Amniotic stem cell (primary cell): ENCODE data around the gene LMO4.

ENCODE experiments used
- DNase-seq: peaks from one replicate; lab custom pipeline; 2025; lab: John Stamatoyannopoulos, UW

The LMO4 gene

GRCh38 chr1:87328272-87329050 lies at the start of gene LMO4:
Gene LMO4 (plus strand): TSS chr1:87328880. CDS start chr1:87332016, 3,136 bp downstream.
- DNase-seq, result peak; percentile 94

- no peak for DNase-seq
Measured at GRCh38 chr1:87279536-87279875, 49.2 kb upstream of the LMO4 start.

GRCh38 chr1:87279966-87280535 lies 48.6 kb upstream of the LMO4 start:
- DNase-seq, result no peak

GRCh38 chr1:87284456-87285240 lies 44.0 kb upstream of the LMO4 start:
- DNase-seq, result no peak

- DNase-seq, result no peak
Measured at GRCh38 chr1:87291107-87291506, 37.6 kb upstream of the LMO4 start.

GRCh38 chr1:87292684-87293493 lies 35.8 kb upstream of the LMO4 start:
- peak; percentile 52 for DNase-seq

GRCh38 chr1:87294633-87295032 lies 34.0 kb upstream of the LMO4 start:
- DNase-seq, result no peak

- no peak for DNase-seq
Measured at GRCh38 chr1:87295445-87296110, 33.1 kb upstream of the LMO4 start.

GRCh38 chr1:87296206-87296605 lies 32.5 kb upstream of the LMO4 start:
- DNase-seq, result no peak

- DNase-seq, result no peak
Measured at GRCh38 chr1:87299661-87300060, 29.0 kb upstream of the LMO4 start.

GRCh38 chr1:87300628-87301027 lies 28.1 kb upstream of the LMO4 start:
- DNase-seq, result no peak

GRCh38 chr1:87305151-87305550 lies 23.5 kb upstream of the LMO4 start:
- no peak for DNase-seq

- no peak for DNase-seq
Measured at GRCh38 chr1:87305762-87306161, 22.9 kb upstream of the LMO4 start.

- DNase-seq, result no peak
Measured at GRCh38 chr1:87307306-87307705, 21.4 kb upstream of the LMO4 start.

- no peak for DNase-seq
Measured at GRCh38 chr1:87307931-87308330, 20.7 kb upstream of the LMO4 start.

- DNase-seq, result no peak
Measured at GRCh38 chr1:87314091-87314490, 14.6 kb upstream of the LMO4 start.

GRCh38 chr1:87318056-87318650 lies 10.5 kb upstream of the LMO4 start:
- DNase-seq, result no peak

- no peak for DNase-seq
Measured at GRCh38 chr1:87318806-87319205, 9.9 kb upstream of the LMO4 start.

GRCh38 chr1:87325982-87326738 lies 2.5 kb upstream of the LMO4 start:
- DNase-seq, result peak; percentile 28
